Measurements from ENCODE around the gene SYNJ1. TPM values are rescaled to one million over a fixed set of nuclear protein-coding genes. Genes with fewer than 3 reads are reported as not detected.

SYNJ1 gene
- total RNA-seq, 1 donor from 2014 or later: 12.9 TPM

GRCh38 chr21:32645261-32646182, 82.3 kb downstream of the SYNJ1 start:
- H3K27me3 Mint-ChIP-seq (ENCODE audit: low read depth, unreplicated experiment): no peaks in the 10 kb centered on the region
- FAIRE-seq (no peak), DNase-seq (ENCODE audit: low read depth) (no peak)
- no peaks in the 10 kb centered on the region for H3K9me3 Mint-ChIP-seq (ENCODE audit: unreplicated experiment)
- peak overlapping the region; percentile 63 for H3K4me3 Mint-ChIP-seq (ENCODE audit: unreplicated experiment)
- H3K27ac ChIP-seq (ENCODE audit: low read depth, low read length): no peak overlapping the region
- H3K27ac Mint-ChIP-seq (ENCODE audit: unreplicated experiment): no peak overlapping the region
- no peak for TF ChIP-seq EZH2 (IDR thresholded peaks at IDR 0.05; ENCODE audit: insufficient read depth, low read length)
- TF ChIP-seq CTCF (IDR thresholded peaks at IDR 0.05; ENCODE audit: insufficient read depth, low read depth, low read length): no peak
- H3K9me3 ChIP-seq (ENCODE audit: insufficient read depth, low read depth, low read length): no peaks in the 10 kb centered on the region
- H2AFZ ChIP-seq (ENCODE audit: low read depth, low read length): no peak overlapping the region
- peaks cover 9% of the 10 kb centered on the region for H3K36me3 ChIP-seq (ENCODE audit: insufficient read depth, low read length)
- no peaks in the 10 kb centered on the region for H3K79me2 ChIP-seq (ENCODE audit: insufficient read depth, low read length)
- no peak overlapping the region for H3K4me3 ChIP-seq (ENCODE audit: insufficient read depth, low read depth, low read length)
- peaks cover 2% of the 10 kb centered on the region for H3K4me1 Mint-ChIP-seq (ENCODE audit: low read depth, unreplicated experiment)
- H3K4me1 ChIP-seq (ENCODE audit: insufficient read depth, low read length): no peaks in the 10 kb centered on the region
- peaks cover 7% of the 10 kb centered on the region for H3K36me3 Mint-ChIP-seq (ENCODE audit: low read depth, unreplicated experiment)
- H3K9ac ChIP-seq (ENCODE audit: low read length): no peak overlapping the region
- H3K27me3 ChIP-seq (ENCODE audit: insufficient read depth, low read length): no peaks in the 10 kb centered on the region
- no peak overlapping the region for H3K4me2 ChIP-seq (ENCODE audit: low read length)
- no peaks in the 10 kb centered on the region for H4K20me1 ChIP-seq (ENCODE audit: insufficient read depth, low read length)

GRCh38 chr21:32641710-32642698, 85.8 kb downstream of the SYNJ1 start:
- Histone ChIP-seq H3K79me2 (ENCODE audit: insufficient read depth, low read length) (no peaks in the 10 kb centered on the region), H3K4me1 (ENCODE audit: insufficient read depth, low read length) (no peaks in the 10 kb centered on the region), H3K36me3 (ENCODE audit: insufficient read depth, low read length) (peaks cover 11% of the 10 kb centered on the region), H3K9me3 (ENCODE audit: insufficient read depth, low read depth, low read length) (no peaks in the 10 kb centered on the region), H4K20me1 (ENCODE audit: insufficient read depth, low read length) (no peaks in the 10 kb centered on the region), H3K4me3 (ENCODE audit: insufficient read depth, low read depth, low read length) (no peak overlapping the region), H2AFZ (ENCODE audit: low read depth, low read length) (no peak overlapping the region), H3K27me3 (ENCODE audit: insufficient read depth, low read length) (no peaks in the 10 kb centered on the region), H3K9ac (ENCODE audit: low read length) (no peak overlapping the region), H3K4me2 (ENCODE audit: low read length) (no peak overlapping the region), H3K27ac (ENCODE audit: low read depth, low read length) (no peak overlapping the region)
- Mint-ChIP-seq H3K27ac (ENCODE audit: unreplicated experiment) (no peak overlapping the region), H3K27me3 (ENCODE audit: low read depth, unreplicated experiment) (no peaks in the 10 kb centered on the region), H3K4me1 (ENCODE audit: low read depth, unreplicated experiment) (peaks cover 2% of the 10 kb centered on the region), H3K36me3 (ENCODE audit: low read depth, unreplicated experiment) (peaks cover 7% of the 10 kb centered on the region), H3K9me3 (ENCODE audit: unreplicated experiment) (no peaks in the 10 kb centered on the region), H3K4me3 (ENCODE audit: unreplicated experiment) (no peak overlapping the region)
- TF ChIP-seq CTCF (IDR thresholded peaks at IDR 0.05; ENCODE audit: insufficient read depth, low read depth, low read length): no peak
- no peak for TF ChIP-seq EZH2 (IDR thresholded peaks at IDR 0.05; ENCODE audit: insufficient read depth, low read length)
- no peak for FAIRE-seq
- no peak for DNase-seq (ENCODE audit: low read depth)

All from astrocyte (in vitro differentiated cells and primary cell).